G401.6 (cell line): ENCODE results near the gene DYNLT4.
"Not testable (repeated sequence)": the region's sequence is repeated elsewhere in the genome, so short reads cannot be mapped to it uniquely, and the experiment has no call there.

Experiments used
- FAIRE-seq: peaks from 2 replicates; lab custom pipeline; 2012; peaks lifted over from hg19 to GRCh38; lab: Jason Lieb, UNC

DYNLT4 gene

GRCh38 chr1:44808938-44809917 is 2.1 kb upstream of the DYNLT4 start:
- no peak for FAIRE-seq

GRCh38 chr1:44808063-44808937 is 1.1 kb upstream of the DYNLT4 start, which contains the start of gene BTBD19:
BTBD19 (plus strand) TSS chr1:44808523; CDS start chr1:44808821, 298 bp downstream.
- peak; percentile 72 for FAIRE-seq

DNA sequence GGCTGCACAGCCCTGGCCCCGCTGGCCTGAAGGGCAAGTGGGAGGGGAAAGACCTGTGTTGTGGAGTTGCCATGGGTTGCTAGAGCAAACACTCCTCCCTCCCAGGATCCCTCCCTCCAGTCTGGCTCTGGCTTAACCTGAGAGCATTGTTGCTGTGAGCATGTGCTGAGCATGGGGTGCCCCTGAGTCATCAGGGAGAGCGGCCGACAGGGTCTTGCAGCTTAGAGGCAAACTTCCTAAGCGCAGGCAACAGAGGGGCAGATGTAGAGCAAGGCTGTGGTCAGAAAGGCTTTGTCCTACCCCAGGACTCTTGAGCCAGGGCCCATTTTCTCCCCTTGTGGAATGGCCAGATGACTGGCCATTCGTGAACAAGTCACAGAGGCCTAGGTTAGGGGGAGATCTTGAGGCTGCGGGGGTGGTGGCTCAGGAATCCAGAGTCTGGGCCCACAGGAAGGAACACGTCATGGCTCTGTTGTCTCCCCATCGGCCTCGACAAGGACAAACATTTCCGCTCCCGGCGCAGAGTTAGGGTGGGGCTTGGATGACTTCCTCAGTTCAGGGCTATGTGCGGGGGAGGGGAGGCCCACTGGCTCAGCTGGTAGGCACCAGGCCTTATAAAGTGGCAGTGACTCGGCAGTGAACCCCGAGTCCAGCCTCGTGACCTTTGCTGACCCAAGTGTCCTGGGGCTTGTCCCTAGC is 362 bp upstream of the DYNLT4 start:
- FAIRE-seq = peak; percentile 98

- FAIRE-seq = no peak
These were observed 987 bp downstream of the DYNLT4 start for GRCh38 chr1:44806025-44806703.

- FAIRE-seq = no peak
These were observed 1.7 kb downstream of the DYNLT4 start for GRCh38 chr1:44805311-44806024.

- FAIRE-seq = no peak
These were observed 3.6 kb downstream of the DYNLT4 start for GRCh38 chr1:44803312-44804095.

- no peak for FAIRE-seq
These were observed 4.2 kb downstream of the DYNLT4 start for GRCh38 chr1:44803062-44803311.

DNA sequence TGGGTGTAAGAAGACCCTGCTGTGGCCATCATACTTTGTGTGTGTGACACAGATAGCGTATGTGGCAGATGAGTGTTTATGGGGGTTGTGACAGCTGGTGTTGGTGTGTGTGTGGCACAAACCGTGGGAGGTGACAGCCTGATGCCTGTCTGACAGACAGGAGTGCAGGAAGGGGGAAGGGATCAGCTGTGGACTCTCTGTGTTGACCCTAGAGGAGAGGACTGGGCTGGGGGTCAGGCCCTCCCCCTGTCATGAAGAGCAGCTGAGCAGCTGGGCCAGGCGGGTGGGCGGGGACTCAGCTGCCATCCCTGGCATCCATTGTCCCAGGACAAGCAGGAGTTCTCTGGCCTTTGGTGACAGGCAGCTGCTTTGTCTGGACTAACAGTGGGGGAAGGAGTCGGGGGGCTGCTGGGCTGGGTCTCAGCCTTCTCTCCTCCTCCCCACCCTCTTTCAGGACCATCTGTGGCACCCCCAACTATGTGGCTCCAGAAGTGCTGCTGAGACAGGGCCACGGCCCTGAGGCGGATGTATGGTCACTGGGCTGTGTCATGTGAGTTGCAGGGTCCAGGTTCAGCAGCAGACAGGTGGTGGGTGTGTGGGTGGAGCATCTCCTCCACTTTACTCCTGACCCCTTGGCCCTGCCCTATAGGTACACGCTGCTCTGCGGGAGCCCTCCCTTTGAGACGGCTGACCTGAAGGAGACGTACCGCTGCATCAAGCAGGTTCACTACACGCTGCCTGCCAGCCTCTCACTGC is 4.7 kb downstream of the DYNLT4 start:
- no peak for FAIRE-seq

DNA sequence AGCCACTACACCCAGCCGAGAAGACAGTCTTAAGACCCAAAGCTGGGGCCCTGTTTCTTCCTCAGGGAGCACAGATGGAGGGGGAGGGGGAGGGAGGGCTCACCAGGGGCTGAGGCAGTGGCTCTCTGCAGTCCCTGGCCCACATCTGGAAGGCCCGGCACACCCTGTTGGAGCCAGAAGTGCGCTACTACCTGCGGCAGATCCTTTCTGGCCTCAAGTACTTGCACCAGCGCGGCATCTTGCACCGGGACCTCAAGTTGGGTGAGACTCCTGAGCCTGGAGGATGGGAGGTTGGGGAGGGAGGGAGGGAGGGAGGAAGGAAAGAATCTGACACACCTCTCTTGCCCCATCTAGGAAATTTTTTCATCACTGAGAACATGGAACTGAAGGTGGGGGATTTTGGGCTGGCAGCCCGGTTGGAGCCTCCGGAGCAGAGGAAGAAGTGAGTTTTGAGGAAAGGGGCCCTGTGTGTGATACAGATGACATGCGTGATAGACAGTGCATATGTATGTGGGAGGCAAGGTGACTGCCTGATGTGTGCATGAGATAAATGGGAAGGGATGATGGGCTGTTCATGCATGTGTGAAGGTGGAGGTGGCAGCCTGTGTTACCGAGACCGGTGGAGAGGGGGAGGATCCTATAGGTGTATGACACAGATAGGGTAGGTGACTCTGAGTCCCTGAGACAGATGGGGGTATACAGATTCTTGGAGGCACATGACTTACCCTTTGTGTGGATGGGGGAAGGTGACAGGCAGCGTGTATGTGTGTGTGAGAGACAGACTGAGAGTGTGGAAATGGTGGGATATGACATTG is 5.5 kb downstream of the DYNLT4 start:
- FAIRE-seq = no peak

- peak; percentile 98 for FAIRE-seq
These were observed 7.2 kb downstream of the DYNLT4 start, which contains the start of gene PLK3 for GRCh38 chr1:44799770-44800584. PLK3 (plus strand) TSS chr1:44800377; CDS start chr1:44800464, 87 bp downstream.

DNA sequence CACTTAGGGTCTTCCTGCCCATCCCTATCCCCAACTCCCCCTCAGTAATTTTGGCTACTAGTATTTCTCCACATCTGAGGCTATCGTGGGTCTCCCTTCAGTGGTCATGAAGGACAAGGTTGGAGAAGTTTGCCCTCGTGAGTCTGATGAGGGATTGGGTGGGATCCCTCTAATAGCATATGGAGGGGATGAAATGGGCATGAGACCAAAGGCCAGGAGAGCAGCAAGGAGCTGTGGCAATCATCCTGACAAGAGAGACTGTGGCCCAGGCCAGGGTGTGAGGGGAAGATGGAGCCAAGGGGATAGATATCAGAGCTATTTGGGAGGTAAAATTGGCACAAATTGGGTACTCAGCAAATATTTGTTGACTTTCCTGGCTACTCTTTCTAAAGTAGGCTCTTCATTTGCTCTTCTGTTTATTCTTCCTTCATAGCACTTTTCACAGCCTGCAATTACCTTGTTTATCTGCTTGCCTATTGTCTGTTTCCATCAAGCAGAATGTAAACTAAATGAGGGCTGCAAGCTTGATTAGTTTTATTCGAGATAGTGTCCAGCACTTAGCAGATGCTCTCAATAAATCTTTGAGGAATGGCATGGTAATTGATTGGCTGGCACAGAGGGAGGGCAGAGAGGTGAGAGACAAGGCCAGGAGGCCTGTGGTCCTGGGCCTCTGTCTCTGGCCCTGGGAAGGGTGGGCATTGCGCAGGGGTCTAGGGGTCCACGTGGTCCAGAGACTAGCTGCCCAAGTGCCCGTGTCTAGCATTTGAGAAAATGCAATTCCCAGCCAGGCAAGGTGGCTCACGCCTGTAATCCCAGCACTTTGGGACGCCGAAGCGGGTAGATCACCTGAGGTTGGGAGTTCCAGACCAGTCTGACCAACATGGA is 8.4 kb downstream of the DYNLT4 start:
- FAIRE-seq = no peak

DNA sequence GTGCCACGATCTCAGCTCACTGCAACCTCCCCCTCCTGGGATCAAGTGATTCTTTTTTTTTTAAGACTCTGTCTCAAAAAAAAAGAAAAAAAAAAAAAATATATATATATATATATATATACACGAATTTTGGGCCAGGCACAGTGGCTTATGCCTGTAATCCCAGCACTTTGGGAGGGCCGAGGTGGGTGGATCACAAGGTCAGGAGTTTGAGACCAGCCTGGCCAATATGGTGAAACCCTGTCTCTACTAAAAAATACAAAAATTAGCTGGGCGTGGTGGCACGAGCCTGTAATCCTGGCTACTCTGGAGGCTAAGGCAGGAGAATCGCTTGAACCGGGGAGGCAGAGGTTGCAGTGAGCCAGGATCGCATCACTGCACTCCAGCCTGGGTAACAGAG is 9.3 kb downstream of the DYNLT4 start:
- not testable (repeated sequence) for FAIRE-seq

- FAIRE-seq = no peak
These were observed 14.2 kb downstream of the DYNLT4 start for GRCh38 chr1:44792736-44793502.

DNA sequence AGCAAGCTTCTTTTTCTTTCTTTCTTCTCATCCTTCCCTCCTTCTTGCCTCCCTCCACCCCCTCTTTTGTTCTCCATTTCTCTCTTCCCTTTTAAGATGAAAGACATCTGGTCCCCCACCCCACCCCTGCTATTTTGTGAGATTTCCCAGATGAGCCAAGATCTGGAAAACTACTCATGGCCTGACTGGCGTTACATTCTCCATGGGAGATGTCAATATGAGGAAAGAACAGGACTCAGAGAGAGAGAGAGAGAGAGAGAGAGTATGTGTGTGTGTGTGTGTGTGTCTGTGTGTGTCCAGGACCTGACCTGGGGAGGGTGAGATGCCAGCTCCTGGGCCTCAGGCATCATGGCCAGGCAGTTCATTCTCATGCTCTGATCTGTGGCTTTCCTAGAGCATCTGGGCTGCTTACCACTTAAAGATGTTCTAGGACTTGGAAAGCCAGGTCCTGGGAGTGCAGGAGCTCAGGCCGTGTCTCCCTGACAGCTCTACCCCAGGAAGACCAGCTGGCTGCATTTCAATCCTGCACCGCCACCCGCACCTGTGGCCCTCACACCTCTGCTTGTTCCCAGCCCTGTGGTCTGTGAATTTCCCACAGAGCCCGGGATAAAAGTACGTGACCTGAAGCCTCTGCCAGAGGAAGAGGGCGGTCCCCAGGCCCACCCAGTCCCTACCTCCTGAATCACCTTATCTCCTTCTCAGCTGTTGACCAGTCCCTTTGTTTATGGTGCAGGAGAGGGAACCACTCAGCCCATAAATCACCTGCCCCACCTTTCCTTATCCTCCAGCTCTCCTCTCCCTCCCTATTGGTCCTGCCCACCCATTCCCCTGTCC is 16.0 kb downstream of the DYNLT4 start:
- no peak for FAIRE-seq
